Stimulated activated CD8-positive, alpha-beta memory T cell treated with anti-CD3 and anti-CD28 coated beads, Interleukin-4, amount 100 ng/mL, for 24 hours (primary cell): ENCODE data around the gene ASS1.

Source experiments
- DNase-seq: peaks from one replicate; pipeline ENCODE4 v3.0.0-alpha.2; 2020; ENCODE audit warnings: low read depth

The ASS1 gene

DNA sequence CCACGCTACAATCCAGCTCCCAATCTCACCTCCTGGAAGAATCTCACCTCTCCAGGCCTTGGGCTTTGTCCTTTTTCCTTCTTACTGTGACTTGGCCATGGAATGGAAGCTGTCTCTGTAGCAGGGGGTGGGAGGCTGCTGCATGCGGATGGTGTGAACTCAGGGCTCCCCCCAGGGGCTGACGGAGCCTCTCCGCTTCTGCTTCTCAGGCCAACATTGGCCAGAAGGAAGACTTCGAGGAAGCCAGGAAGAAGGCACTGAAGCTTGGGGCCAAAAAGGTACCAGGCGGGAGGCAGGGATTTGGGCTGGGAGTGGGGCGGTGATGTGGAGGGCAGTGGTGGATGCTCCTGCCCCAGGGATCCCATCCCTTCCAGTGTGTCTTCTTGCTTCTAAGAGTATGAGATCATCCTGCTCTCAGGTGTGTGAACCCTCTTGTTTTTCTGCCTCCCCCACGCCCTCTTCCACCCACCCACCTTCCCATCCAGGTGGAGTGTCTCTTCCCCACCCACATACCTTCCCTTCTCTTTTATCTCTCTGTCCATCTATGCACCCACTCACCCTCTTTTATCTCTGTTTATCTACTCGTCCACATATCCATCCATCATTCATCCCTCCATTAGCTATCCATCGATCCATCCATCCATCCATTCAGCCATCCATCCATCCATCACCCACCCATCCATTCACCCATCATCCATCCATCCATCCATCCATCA lies 9.5 kb downstream of the ASS1 start:
- no peak for DNase-seq

DNA sequence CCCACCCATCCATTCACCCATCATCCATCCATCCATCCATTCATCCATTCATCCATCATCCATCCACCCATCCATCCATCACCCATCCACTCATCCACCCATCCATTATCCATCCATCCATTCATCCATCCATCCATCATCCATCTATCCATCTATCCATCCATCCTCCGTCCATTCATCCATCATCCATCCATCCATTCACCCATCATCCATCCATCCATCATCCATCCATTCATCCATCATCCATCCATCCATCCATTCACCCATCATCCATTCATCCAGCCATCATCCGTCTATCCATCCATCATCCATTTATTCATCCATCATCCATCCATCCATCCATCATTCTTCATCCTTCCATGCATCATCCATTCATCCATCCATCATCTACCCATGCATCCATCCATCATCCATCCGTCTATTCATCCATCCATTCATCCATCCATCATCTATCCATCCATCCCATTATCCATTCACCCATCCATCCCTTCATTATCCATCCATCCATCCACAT lies 10.1 kb downstream of the ASS1 start:
- DNase-seq, result no peak

DNA sequence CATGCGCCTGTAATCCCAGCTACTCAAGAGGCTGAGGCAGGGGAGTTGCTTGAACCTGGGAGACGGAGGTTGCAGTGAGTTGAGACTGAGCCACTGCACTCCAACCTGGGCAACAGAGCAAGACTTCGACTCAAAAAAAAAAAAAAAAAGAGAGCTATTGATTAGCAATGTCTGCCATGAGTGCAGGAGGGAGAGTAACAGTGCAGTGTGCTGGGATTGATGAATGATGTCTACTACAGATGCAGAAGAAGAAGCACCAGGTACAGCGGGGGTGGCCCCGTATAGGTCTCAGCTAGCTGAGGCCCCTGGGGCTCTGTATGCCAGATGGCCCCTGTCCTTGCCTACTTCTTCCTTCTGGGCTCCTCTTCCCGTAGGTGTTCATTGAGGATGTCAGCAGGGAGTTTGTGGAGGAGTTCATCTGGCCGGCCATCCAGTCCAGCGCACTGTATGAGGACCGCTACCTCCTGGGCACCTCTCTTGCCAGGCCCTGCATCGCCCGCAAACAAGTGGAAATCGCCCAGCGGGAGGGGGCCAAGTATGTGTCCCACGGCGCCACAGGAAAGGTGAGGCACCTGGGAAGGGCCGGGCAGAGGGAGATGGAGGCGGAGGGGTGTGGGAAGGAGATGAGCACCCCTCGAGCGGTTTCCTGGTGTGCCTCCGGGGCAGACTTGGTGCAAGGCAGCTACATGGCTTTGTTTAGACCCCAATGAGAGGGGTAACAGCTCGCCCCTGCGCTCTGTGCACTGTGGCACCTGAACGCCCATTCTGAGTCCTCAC lies 13.5 kb downstream of the ASS1 start:
- no peak for DNase-seq

DNA sequence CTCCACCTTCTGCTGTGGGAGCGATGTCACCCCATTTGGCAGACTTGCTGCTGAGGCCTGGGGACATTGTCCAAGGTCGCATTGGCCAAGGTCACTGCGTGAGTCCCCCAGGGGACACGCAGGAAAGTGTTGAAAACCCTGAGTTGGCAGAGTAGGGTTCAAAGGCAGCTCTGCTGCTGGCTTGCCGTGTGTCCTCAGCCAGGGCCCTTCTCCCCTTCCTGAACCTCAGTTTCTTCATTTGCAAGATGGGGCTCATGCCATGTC lies 14.0 kb downstream of the ASS1 start:
- no peak for DNase-seq

DNA sequence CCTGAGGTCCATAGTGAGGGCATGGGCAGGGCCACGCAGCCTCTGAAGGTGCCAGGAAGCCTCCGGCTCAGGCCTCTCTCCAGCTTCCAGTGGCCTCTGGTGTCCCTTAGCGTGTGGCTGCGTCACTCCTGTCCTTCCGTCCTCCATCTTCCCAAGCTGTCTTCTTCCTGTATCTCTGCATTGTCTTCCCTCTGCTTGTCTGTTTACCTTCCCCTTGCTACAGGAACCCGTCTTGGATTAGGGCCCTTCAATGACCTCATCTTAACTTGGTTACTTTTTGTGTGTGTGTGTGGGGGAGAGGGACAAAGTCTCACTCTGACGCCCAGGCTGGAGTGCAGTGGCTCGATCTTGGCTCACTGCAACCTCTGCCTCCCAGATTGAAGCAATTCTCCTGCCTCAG lies 14.4 kb downstream of the ASS1 start:
- no peak for DNase-seq

DNA sequence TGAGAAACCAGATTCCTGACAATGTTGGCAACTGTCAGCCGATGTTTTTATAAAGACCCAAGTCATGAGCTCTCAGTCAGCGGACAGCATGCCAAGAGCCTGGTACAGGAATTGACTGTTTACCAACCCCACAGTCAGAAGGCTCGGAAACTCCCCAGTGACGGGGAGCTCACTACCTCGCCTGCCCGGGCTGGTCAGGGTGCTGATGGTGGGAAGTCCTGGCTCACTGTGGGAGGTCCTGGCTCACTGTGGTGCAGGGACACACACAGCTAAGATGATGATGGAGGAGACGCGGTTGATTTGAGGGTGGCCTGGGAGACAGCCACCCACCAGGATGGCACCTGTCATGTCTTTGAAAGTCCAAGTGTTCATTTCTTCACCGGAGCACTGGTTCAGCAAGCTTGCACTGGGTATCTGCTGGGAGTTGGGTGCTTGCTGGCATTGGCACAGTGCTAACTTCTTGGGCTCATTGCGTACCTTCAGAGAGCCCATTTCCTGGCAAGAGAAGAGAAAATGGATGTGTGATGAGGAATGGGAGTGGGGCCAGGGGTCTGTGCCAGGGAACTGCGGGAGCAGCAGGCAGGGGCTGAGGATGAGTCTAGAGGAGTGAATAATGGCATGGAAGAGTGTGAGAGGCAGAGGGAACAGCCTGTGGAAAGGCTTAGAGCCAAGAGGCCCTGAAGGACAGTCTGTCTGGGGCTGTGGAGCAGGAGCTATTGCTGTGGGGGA lies 15.3 kb downstream of the ASS1 start:
- no peak for DNase-seq

DNA sequence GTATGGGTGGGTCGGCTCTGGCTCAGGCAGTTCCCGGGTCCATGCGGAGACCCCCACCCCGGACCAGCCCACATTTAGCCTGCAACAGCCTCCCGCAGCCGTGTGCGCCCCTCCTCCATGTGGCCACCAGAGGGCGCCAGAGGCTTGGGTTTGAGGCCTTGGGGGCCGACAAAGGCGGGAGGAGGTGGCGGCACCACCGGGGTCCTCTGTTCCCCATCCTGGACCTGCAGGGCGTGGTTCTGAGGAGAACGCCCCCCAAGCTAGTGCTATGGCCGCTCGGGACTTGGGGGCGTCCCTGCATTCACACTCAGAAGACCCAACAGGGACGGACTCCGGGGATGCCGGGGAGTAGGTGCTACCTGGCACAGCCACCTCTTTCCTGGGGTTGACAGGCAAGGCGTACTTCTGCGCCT lies 16.5 kb downstream of the ASS1 start:
- peak; percentile 61 for DNase-seq

DNA sequence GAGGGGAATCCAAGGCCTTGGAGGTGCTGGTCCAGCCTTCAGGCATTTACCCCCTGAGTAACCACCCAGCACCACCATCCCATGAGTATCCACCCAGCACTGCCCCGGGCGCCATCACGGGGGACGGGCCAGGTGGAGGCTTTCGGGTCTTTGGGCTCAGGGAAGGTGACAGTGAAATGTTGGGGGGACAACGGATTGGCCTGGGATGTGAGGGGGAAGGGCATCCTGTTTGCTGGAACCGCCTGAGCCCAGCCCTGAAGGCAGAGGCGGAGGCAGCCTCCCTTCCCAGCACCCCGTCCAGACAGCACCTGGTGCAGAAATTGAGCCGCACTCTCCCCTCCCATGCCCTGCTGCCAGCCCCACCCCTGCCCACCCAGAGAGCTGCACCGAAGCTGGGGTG lies 17.0 kb downstream of the ASS1 start:
- DNase-seq, result no peak

DNA sequence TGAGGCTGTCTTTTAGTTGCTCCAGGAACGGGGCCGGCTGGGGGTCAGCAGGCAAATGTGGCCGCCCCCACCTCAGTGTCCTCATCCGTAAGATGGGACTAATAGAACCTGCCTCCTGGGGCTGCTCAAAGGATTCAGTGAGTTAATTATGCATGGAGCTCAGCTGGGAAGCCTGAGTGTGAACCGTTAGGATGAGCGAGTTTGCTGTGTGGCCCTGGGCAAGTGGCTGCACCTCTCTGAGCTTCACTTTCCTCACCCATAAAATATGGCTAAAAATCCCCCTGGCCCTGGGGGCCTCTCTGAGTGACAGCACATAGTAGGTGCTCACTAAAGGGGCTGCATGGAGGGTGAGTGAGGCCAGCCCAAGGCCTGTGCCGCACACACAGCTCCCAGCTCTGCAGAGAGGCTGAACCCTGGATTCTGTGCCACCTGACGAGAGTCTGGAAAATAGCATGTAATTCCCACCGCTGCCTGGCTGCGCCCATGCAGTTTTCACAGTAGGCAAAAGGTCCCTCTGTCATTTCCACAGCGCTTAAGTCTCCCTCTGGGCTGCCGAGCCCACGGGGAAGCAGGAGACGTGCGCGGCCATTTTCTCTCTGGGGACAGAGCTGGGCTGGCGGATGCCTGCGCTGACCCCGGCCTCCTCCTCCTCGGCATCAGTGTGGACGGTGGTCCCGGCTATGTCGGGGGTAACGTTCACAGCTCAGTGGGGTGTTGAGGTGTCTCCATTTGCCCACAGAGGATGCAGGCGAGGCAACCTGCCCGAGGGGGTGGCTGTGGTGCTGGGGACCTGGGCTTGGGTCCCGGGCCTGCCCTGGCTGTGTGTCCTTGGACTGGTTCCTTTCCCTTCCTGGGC lies 18.2 kb downstream of the ASS1 start:
- DNase-seq, result no peak

DNA sequence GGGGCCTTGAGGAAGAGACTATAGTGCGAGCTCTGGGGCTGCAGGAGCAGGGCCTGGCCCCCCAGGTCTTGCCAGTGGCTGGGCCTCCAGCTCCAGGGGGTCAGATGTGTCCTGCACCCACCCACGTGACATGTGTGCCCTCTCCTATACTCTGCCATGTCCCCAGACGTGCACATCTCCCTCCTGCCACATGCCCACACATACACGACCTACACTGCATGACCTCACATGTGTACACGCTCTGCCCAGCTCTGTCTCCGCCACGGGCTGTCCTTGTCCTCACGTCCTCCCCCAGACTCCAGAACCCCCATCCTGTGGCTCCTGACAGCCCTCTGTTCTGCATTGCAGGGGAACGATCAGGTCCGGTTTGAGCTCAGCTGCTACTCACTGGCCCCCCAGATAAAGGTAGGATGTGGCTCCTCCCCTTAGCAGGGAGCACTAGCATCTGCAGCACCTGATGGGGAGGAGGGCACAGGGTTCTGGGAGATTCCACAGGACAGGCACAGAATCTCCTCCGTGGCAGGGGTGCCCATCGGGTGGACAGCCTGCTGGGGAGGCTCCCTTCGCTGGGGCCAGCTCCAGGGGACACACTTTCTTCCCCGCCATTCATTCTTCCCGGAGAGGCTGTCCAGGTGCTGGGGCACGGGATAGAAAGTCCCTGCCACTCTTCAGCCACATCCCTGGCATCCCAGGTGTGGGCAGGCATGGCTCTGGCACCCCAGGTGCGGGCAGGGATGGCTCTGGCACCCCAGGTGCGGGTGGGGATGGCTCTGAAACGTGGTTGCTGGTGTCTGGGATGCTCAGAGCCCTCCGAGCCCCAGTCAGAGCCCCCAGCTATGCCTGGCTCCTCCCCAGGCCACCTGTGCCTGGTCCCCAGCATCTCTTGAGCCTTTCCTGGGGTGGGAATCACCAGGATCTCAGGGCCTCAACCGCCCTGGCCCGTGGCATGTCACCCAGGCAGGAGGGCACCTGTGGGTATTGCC lies 19.3 kb downstream of the ASS1 start:
- no peak for DNase-seq

DNA sequence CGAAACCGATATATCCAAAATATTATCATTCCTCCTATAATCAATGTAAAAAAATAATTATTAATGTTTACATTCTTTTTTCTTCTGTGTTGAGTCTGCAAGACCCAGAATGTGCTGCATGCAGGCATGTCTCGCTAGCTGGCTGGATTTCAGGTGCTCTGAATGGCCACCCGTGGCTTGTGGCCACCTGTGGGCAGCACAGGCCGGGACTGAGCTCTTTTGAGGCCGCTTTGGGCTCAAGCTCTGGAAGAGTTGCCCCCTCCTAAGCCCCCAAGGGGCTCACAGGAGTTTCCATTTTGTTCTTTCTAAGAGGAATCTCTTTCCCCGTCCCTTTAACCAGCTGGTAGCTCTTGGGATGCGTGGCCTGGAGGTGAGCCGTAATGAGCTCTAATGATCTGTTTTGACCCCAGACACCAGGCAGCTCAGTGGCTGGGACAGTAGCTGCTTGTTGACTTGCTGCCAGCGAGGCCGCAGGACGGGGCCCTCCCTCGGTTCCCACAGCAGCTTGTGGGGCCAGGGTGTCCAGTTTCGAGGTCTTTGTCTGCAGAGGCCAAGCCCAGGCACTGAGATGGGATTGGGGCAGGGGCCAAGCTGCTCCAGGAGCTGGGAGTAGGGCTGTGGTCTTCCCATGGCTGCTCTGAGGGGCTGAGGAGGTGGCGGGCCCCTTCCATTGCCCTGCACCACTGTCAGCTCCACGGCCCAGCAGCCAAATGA lies 20.8 kb downstream of the ASS1 start:
- no peak for DNase-seq

DNA sequence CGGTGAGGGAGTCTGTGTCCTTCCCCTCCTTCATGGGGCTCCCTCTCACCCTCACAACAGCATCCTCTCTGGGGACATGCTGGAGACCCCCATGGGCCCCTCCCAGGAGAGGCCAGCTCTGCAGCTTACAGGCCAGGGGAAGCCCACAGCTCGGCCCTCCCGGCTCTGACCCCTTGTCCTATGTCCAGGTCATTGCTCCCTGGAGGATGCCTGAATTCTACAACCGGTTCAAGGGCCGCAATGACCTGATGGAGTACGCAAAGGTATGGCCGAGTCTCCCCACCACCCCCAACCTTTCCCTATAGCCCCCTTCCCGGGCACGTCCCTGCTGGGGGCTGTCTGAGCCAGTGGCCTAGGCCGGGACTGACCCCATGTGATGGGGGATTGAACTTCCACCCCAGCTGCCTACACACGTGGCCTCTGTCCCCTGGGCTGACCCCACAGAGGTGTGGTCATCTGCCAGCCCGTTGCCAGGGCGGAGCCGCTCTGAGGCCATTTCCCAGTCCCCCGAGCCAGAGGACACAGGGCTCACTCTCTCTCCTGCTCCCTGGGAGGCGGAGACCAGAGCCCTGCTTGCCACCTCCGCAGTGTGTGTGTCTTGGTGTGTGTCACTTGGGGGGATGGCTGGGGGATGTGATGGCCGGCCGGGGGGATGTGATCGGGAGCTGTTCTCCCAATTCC lies 21.9 kb downstream of the ASS1 start:
- no peak for DNase-seq

DNA sequence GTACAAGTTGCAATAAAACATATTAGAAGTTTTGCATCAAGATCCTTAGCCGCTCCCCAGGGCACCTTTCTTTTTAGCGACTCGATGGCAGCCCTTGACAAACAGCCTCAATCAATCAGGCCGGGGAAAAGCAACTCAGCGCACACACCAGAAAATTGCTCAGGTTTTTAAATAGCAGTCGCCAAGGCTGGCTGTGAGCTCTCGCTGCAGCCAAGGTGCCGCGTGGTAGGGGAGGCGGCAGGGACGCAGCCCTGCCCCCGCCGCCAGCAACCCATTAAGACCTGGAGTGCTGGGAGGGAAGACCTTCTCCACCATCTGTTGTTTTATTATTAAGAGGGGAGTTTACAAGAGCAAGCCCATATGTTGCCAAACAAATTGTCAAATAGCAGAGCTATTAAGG lies 22.6 kb downstream of the ASS1 start:
- DNase-seq, result no peak

DNA sequence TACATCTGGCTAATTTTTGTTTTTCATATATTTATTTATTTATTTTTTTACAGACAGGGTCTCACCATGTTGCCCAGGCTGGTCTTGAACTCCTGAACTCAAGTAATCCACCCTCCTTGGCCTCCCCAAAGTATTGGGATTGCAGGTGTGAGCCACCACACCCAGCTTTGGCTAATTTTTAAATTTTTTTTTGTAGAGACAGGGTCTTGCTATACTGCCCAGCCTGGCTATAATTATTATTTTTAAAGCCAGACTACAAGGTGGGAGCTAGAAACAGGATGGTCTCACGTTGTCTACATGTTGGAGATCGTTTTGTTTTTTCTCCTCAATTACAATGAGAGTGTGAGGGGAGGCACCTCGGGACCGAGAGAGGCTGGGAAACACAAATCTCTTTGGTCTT lies 23.8 kb downstream of the ASS1 start:
- DNase-seq, result no peak

DNA sequence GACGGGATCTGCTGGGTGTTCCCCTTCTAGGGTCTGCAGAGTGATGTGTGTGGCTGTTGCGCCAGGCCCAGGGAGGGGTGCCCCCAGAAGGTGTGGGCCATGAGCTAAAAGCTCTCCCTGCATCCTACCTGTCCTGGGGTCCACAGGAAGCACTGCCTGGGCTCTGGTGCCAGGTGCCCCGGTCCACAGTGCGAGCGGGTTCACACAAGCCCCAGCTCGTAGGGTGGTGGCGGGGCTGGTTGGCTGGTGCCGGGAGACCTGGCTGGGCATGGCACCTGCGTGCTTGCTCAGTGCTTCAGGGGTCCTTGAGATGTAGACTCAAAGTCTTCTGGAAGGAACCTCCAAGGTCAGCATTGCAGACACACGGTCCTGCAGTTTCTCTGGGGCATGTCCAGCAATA lies 25.5 kb downstream of the ASS1 start:
- no peak for DNase-seq

DNA sequence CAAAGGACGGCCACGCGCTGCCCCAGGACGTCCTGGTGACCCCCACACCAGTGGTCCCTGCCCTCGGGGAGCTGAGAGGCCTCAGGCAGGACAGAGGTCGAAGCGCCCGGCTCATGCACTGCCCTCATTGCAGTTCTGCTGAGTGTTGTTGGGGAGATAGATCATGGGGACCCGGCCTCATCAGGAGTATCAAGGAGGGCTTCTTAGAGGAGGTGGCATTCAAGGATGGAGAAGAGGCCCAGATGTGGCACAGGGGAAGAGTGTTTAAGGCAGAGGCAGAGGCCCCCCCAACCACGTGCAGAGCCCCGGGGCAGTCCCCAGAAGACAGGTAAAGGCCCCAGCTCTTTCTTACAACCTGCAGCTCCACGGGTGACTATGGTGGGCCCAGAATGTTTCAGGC lies 26.2 kb downstream of the ASS1 start:
- no peak for DNase-seq

DNA sequence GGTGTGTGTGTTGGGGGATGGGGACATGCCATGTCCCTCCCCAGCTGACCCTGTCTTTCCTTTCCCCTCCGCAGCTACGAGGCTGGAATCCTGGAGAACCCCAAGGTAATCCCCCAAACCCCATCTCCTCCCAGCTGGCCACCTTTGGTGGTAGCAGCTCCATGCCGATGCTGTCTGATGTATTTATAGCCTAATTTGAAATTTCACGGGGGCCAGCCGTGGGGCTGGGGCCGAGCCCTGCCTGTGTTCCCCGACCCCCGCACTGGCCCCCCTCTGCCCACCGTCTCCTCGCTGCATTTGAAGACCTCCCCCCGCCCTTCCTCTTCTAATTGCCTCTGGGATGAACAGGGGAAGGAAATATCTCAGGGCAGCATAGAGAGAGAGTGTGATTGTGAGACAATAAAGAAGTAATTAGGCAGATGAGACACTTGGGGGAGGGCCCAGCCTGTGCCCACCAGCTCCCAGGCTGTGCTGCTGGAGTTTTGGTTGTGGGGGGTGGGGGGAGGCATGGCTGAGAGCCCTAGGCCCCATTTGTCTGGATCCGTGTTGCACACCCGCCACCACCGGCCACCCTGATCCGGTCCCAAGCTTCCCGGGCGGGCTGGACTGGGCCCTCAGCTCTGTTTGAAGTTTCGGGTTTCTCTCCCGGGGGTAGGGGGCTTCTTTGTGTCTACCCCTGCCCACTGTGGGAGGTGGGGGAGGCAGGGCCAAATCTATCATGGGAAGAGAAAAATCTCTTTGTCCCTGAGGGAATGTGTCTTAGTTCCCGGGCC lies 26.8 kb downstream of the ASS1 start:
- no peak for DNase-seq

DNA sequence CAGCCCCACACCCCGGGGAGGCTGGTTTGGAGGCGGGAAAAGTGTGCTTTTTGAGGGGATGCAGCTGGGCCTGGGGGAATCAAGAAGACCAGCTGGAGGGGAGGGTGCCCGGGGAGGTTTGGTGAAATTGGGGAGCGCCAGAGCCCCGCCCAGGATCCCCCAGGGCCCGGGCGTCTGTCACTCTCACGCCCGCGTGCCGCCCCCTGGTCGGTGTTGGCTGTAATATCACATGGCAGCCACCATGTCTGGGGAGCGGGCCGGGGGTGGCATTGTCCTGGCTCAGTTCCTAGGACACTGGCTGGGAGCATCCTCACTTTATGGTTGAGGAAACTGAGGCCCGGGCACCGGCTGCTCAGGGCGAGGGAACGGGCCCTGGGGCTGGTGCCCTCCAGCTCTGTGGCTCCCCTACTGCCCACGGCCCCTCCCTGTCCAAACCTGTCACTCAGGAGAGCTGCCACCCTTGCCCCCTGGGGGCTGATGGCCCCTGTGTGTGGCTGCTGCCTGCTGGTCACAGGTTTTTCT lies 27.5 kb downstream of the ASS1 start:
- DNase-seq, result no peak

DNA sequence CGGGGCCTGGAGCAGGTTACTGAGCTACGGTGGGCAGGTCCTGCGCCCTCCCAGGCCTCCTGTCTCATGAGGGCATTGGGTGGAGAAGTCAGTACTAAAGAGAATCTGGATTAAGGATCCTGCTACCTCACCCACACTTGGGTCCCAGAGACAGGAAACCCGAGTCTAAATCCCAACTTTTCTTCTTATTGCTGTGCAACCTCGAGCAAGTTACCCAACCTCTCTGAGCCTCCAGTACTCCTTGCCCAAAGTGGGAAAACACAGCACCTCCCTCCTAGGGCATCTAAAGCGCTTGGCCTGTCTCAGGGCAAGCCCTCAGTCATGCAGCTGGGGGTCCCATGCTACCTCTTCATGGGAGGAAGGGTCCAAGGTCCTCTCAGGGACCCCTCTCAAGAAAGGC lies 28.2 kb downstream of the ASS1 start:
- DNase-seq, result no peak
